H1 (cell line): ENCODE results near the gene DOCK3. TPM values are rescaled to one million over a fixed set of nuclear protein-coding genes. Genes with fewer than 3 reads are reported as not detected.

Experiments
- CTCF ChIA-PET: fragments of 300-600 bp; sonication (Branson Sonifier 250); formaldehyde crosslinking; loops from one replicate; lab custom pipeline; 2021; ENCODE audit not compliant: partially characterized antibody; lab: Charles Lee
- POLR2A ChIA-PET: fragments of 300-600 bp; sonication (Branson Sonifier 250); formaldehyde crosslinking; loops from one replicate; lab custom pipeline; 2021; ENCODE audit warnings: inconsistent platforms; ENCODE audit not compliant: partially characterized antibody; lab: Charles Lee
- DNase-seq, 2 experiments: peaks; one replicate each; pipeline versions ENCODE4 v3.0.0 to v3.0.0-alpha.2; 2010 to 2022; ENCODE audit warnings: low spot score in 2 of 2, low read depth in 1 of 2, mixed read lengths in 1 of 2
- FAIRE-seq: peaks from 2 replicates; lab custom pipeline; 2011; peaks lifted over from hg19 to GRCh38; lab: Jason Lieb, UNC
- H2AFZ ChIP-seq: 2 replicates; pipeline ENCODE4 v1.8.1; 2012; ENCODE audit warnings: low read length, inconsistent platforms
- H2AK5ac ChIP-seq: 2 replicates; pipeline ENCODE4 v1.6.1; 2013; ENCODE audit warnings: low read depth, low read length
- H2BK120ac ChIP-seq: replicated peaks from 2 replicates; pipeline ENCODE3; 2013; ENCODE audit warnings: low read depth, low read length, inconsistent platforms
- H2BK12ac ChIP-seq: 2 replicates; pipeline ENCODE4 v1.6.1; 2013; ENCODE audit warnings: low read depth, low read length
- H2BK15ac ChIP-seq: 2 replicates; pipeline ENCODE4 v1.6.1; 2013; ENCODE audit warnings: low read length
- H2BK20ac ChIP-seq: 2 replicates; pipeline ENCODE4 v1.6.1; 2013; ENCODE audit warnings: low read length
- H2BK5ac ChIP-seq: 2 replicates; pipeline ENCODE4 v1.6.1; 2013; ENCODE audit warnings: low read depth, low read length
- H3K14ac ChIP-seq: 2 replicates; pipeline ENCODE4 v1.6.1; 2013; ENCODE audit warnings: inconsistent platforms; ENCODE audit not compliant: insufficient read length
- H3K18ac ChIP-seq: 2 replicates; pipeline ENCODE4 v1.6.1; 2013; ENCODE audit warnings: low read length; ENCODE audit errors: extremely low read depth
- H3K23ac ChIP-seq: 2 replicates; pipeline ENCODE4 v1.6.1; 2013; ENCODE audit warnings: inconsistent platforms; ENCODE audit not compliant: insufficient read length
- H3K23me2 ChIP-seq: 2 replicates; pipeline ENCODE4 v1.6.1; 2013; ENCODE audit warnings: low read depth, low read length
- H3K27ac ChIP-seq: 2 replicates; pipeline ENCODE4 v1.6.1; 2011; ENCODE audit warnings: low read depth, low read length, inconsistent platforms
- H3K27me3 ChIP-seq, 4 experiments: replicated peaks in 1 of 4; 1 replicate in 1 of 4; 2 replicates in 3 of 4; pipeline versions ENCODE4 v1.6.1 to v1.8.1; 2011 to 2013; ENCODE audit warnings: low read length in 3 of 4, mild to moderate bottlenecking in 3 of 4, inconsistent platforms in 2 of 4, mixed read lengths in 2 of 4, moderate library complexity in 1 of 4; ENCODE audit not compliant: control insufficient read depth in 3 of 4, insufficient read depth in 3 of 4; ENCODE audit errors: extremely low read depth in 1 of 4
- H3K36me3 ChIP-seq, 4 experiments: 2 replicates each; pipeline versions ENCODE4 v1.6.1 to v1.8.1; 2011 to 2013; ENCODE audit warnings: mild to moderate bottlenecking in 4 of 4, low read length in 3 of 4, moderate library complexity in 2 of 4, control low read depth in 1 of 4, inconsistent platforms in 1 of 4; ENCODE audit not compliant: insufficient read depth in 4 of 4, control insufficient read depth in 2 of 4
- H3K4ac ChIP-seq: replicated peaks from 2 replicates; pipeline ENCODE3; 2013; ENCODE audit warnings: low read length, low read depth, mixed read lengths, inconsistent platforms; ENCODE audit not compliant: insufficient read length
- H3K4me1 ChIP-seq, 4 experiments: replicated peaks in 1 of 4; 1 replicate in 1 of 4; 2 replicates in 3 of 4; pipeline versions ENCODE4 v1.6.1 to v1.8.1; 2011 to 2013; ENCODE audit warnings: low read length in 3 of 4, inconsistent platforms in 2 of 4, mixed read lengths in 1 of 4; ENCODE audit not compliant: insufficient read depth in 4 of 4, control insufficient read depth in 3 of 4
- H3K4me2 ChIP-seq, 2 experiments: 2 replicates each; pipeline versions ENCODE4 v1.6.1 to v1.8.1; 2011 to 2013; ENCODE audit warnings: low read depth in 2 of 2, low read length in 2 of 2, control low read depth in 1 of 2, inconsistent platforms in 1 of 2, mild to moderate bottlenecking in 1 of 2; ENCODE audit not compliant: insufficient read depth in 1 of 2
- H3K4me3 ChIP-seq, 4 experiments: fragments of 200-600, 300-600 bp in 1 of 4; sonication (generic), shearing (Covaris generic), sonication (Bioruptor Twin) in 1 of 4; 2 replicates each; pipeline versions ENCODE4 v1.5.1 to v1.8.1; 2011 to 2016; ENCODE audit warnings: low read length in 4 of 4, low read depth in 3 of 4, control low read depth in 2 of 4, inconsistent platforms in 2 of 4, mild to moderate bottlenecking in 2 of 4, mixed read lengths in 1 of 4, moderate library complexity in 1 of 4; ENCODE audit not compliant: insufficient read depth in 2 of 4; ENCODE audit errors: extremely low read depth in 1 of 4
- H3K56ac ChIP-seq: replicated peaks from 2 replicates; pipeline ENCODE3; 2013; ENCODE audit warnings: low read depth, mild to moderate bottlenecking, mixed read lengths, low read length, inconsistent platforms; ENCODE audit not compliant: insufficient read length
- H3K79me1 ChIP-seq: 2 replicates; pipeline ENCODE4 v1.6.1; 2013; ENCODE audit warnings: low read depth, low read length, control low read depth
- H3K79me2 ChIP-seq, 2 experiments: 2 replicates each; pipeline versions ENCODE4 v1.6.1 to v1.8.1; 2012 to 2013; ENCODE audit warnings: low read length in 2 of 2, mild to moderate bottlenecking in 2 of 2, inconsistent platforms in 1 of 2; ENCODE audit not compliant: insufficient read depth in 2 of 2, control insufficient read depth in 1 of 2
- H3K9ac ChIP-seq, 4 experiments: replicated peaks in 1 of 4; 1 replicate in 1 of 4; 2 replicates in 3 of 4; pipeline versions ENCODE4 v1.6.1 to v1.8.1; 2011 to 2013; ENCODE audit warnings: low read depth in 3 of 4, low read length in 3 of 4, control low read depth in 2 of 4, mild to moderate bottlenecking in 2 of 4, moderate library complexity in 2 of 4, inconsistent platforms in 1 of 4; ENCODE audit errors: extremely low read depth in 1 of 4
- H3K9me3 ChIP-seq, 2 experiments: 2 replicates each; pipeline versions ENCODE4 v1.6.1 to v1.8.1; 2012 to 2013; ENCODE audit warnings: mild to moderate bottlenecking in 2 of 2, moderate library complexity in 2 of 2, control low read depth in 1 of 2, inconsistent platforms in 1 of 2, low read depth in 1 of 2, low read length in 1 of 2, mixed read lengths in 1 of 2; ENCODE audit not compliant: insufficient read depth in 2 of 2
- H4K20me1 ChIP-seq, 2 experiments: replicated peaks in 1 of 2; 2 replicates each; pipeline versions ENCODE3 to v1.8.1; 2011 to 2013; ENCODE audit warnings: inconsistent platforms in 2 of 2, low read length in 2 of 2, mild to moderate bottlenecking in 1 of 2; ENCODE audit not compliant: insufficient read depth in 2 of 2, control insufficient read depth in 1 of 2
- H4K5ac ChIP-seq: 2 replicates; pipeline ENCODE4 v1.6.1; 2013; ENCODE audit warnings: low read length, low read depth, mixed read lengths, inconsistent platforms; ENCODE audit not compliant: insufficient read length
- H4K8ac ChIP-seq: 2 replicates; pipeline ENCODE4 v1.8.0; 2013; ENCODE audit warnings: mild to moderate bottlenecking, moderate library complexity, low read length, inconsistent platforms; ENCODE audit not compliant: insufficient read depth; ENCODE audit errors: extremely low read depth
- H4K91ac ChIP-seq: replicated peaks from 2 replicates; pipeline ENCODE3; 2013; ENCODE audit warnings: low read length, mixed read lengths, inconsistent platforms; ENCODE audit not compliant: insufficient read length
- ASH2L ChIP-seq: fragments of 200-600, 300-600 bp; sonication (generic); IDR thresholded peaks from one replicate; pipeline ENCODE4 v1.7.1; 2017; ENCODE audit warnings: low read length
- CBX5 ChIP-seq: fragments of 300-800, 300-1000 bp; sonication (generic); IDR thresholded peaks from 2 replicates; pipeline ENCODE4 v1.7.1; 2016; ENCODE audit warnings: antibody characterized with exemption, low read length, low read depth
- CEBPB ChIP-seq: IDR thresholded peaks from 2 replicates; pipeline ENCODE4 v1.6.1; 2012; ENCODE audit warnings: low read depth, low read length
- CREB1 ChIP-seq: IDR thresholded peaks from 2 replicates; pipeline ENCODE4 v1.6.1; 2012; ENCODE audit warnings: inconsistent platforms
- CTBP2 ChIP-seq: IDR thresholded peaks from 2 replicates; pipeline ENCODE4 v1.7.0; 2011; ENCODE audit warnings: borderline replicate concordance, mild to moderate bottlenecking, moderate library complexity, mixed read lengths, low read length; ENCODE audit not compliant: insufficient read depth, insufficient read length
- JUN ChIP-seq: IDR thresholded peaks from 2 replicates; pipeline ENCODE4 v1.6.1; 2011; ENCODE audit warnings: low read depth, mild to moderate bottlenecking, improper control_type of control experiment, low read length
- NRF1 ChIP-seq: IDR thresholded peaks from 2 replicates; pipeline ENCODE4 v1.6.1; 2011; ENCODE audit warnings: mild to moderate bottlenecking, low read depth, low read length, improper control_type of control experiment
- PHF8 ChIP-seq: fragments of 200-600 bp; sonication (generic); conservative IDR thresholded peaks from 2 replicates; pipeline ENCODE4 v1.7.1; 2012; ENCODE audit warnings: low read depth, mild to moderate bottlenecking, inconsistent platforms, low read length, moderate library complexity
- RFX5 ChIP-seq: IDR thresholded peaks from 2 replicates; pipeline ENCODE4 v1.6.1; 2011; ENCODE audit warnings: low read depth, low read length, improper control_type of control experiment, borderline replicate concordance
- SP2 ChIP-seq: IDR thresholded peaks from 2 replicates; pipeline ENCODE4 v1.6.1; 2012; ENCODE audit warnings: mild to moderate bottlenecking, low read length, inconsistent platforms
- SRF ChIP-seq: IDR thresholded peaks from 2 replicates; pipeline ENCODE4 v1.6.1; 2011; ENCODE audit warnings: mild to moderate bottlenecking, low read depth, low read length, moderate library complexity
- TBP ChIP-seq: IDR thresholded peaks from 2 replicates; pipeline ENCODE4 v1.6.1; 2011; ENCODE audit warnings: low read depth, low read length, improper control_type of control experiment
- WGBS, 2 experiments: shearing (Covaris generic) in 1 of 2; methylation state at CpG; one replicate each; pipeline versions ENCODE4 v1.1.6 to v1.1.7; 2013 to 2015; ENCODE audit warnings: low lambda C conversion rate in 2 of 2, mixed read lengths in 2 of 2, inconsistent platforms in 1 of 2, low coverage in 1 of 2, missing lambda C conversion rate in 1 of 2; ENCODE audit not compliant: insufficient replicate concordance in 2 of 2, insufficient coverage in 1 of 2, insufficient read length in 1 of 2; ENCODE audit errors: extremely low coverage in 1 of 2, missing lambda C conversion rate in 1 of 2; 5-methylcytosine and 5-hydroxymethylcytosine counted together
- polyA plus RNA-seq, 7 experiments: library from polyadenylated mRNA; depleted of rRNA in 3 of 7; stranded (reverse) in 5 of 7; unstranded in 2 of 7; fragments of >200 nt in 5 of 7; fragments of 200-250 nt in 2 of 7; gene quantifications; 1 replicate in 5 of 7; 2 replicates in 1 of 7; 4 replicates in 1 of 7; pipeline versions ENCODE4 v1.2.1 to v1.2.3, GENCODE V29; 2011 to 2013; ENCODE audit warnings: missing spikeins in 2 of 7, mixed read lengths in 2 of 7
- total RNA-seq: library from RNA; stranded (reverse); fragmentation: NEBNext Ultra II Directional; extraction: Animal tissue kit (Norgen Biotek cat#: 25700); gene quantifications from 2 replicates; pipeline ENCODE4 v1.2.1, GENCODE V29; 2021
- TF ChIP-seq, protein P1 (sequence below): IDR thresholded peaks from 2 replicates; pipeline ENCODE4 v1.6.1; 2012; ENCODE audit warnings: low read length, inconsistent platforms

DOCK3 gene
- total and polyA plus RNA-seq, 2 of the 8 experiments (the other 6 are each of a cell fraction or from before 2014, with no cell fraction given): 2.7 to 5.0 TPM

DNA sequence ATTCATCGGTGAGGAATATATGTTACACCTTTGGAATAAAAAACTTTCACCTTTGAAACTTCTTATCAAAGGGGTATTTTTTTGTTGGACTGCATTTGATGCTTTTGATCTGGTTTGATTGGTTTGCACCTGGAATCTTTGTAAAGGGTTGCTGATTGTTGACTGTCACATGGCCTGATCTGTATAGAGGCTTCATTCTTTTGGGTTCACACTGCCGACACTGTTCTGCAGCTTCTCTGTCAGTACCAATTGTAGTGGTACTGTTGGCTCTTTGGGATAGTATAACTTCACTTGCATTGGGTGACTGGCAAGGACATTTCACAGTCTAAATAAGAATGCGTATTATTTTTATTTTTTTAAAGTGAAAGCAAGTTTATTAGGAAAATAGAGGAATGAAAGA is 155.7 kb downstream of the DOCK3 start:
- FAIRE-seq: no peak
- POLR2A ChIA-PET: no interaction called here
- 81% methylated on average over 3 of the region's 3 CpGs; no CpG with 5 or more reads in 1 of the 2 experiments for WGBS, 2 experiments
- no peak for TF ChIP-seq RFX5
- TF ChIP-seq TBP: no peak
- TF ChIP-seq CTBP2: no peak
- TF ChIP-seq CREB1: no peak
- TF ChIP-seq SP2: no peak
- TF ChIP-seq CBX5: no peak
- no peak for TF ChIP-seq JUN
- no peak for TF ChIP-seq CEBPB
- TF ChIP-seq NRF1: no peak
- TF ChIP-seq ASH2L: no peak
- no peak for TF ChIP-seq PHF8
- TF ChIP-seq SRF: no peak
- TF ChIP-seq, protein P1, sequence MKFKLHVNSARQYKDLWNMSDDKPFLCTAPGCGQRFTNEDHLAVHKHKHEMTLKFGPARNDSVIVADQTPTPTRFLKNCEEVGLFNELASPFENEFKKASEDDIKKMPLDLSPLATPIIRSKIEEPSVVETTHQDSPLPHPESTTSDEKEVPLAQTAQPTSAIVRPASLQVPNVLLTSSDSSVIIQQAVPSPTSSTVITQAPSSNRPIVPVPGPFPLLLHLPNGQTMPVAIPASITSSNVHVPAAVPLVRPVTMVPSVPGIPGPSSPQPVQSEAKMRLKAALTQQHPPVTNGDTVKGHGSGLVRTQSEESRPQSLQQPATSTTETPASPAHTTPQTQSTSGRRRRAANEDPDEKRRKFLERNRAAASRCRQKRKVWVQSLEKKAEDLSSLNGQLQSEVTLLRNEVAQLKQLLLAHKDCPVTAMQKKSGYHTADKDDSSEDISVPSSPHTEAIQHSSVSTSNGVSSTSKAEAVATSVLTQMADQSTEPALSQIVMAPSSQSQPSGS: no peak

More for the DNA sequence above, 155.7 kb downstream of the DOCK3 start:
- Histone ChIP-seq H3K14ac (no peak overlapping the region), H3K79me2 (no peaks in the 10 kb centered on the region), H3K18ac (no peak overlapping the region), H3K36me3 (peaks cover 0 to 2% (median 0%) of the 10 kb centered on the region in 4 experiments; a peak in 2 of 8 replicates), H3K27ac (no peak overlapping the region), H2BK120ac (no peak overlapping the region), H3K56ac (no peak overlapping the region), H4K91ac (no peak overlapping the region), H3K9ac (no peak overlapping the region), H4K8ac (no peak overlapping the region), H3K4me1 (peaks cover 0 to 4% (median 3%) of the 10 kb centered on the region in 4 experiments; a peak in 4 of 7 replicates), H4K20me1 (no peaks in the 10 kb centered on the region), H3K4ac (no peak overlapping the region), H2BK5ac (no peak overlapping the region), H2AFZ (no peak overlapping the region), H2BK15ac (no peak overlapping the region), H2BK12ac (no peak overlapping the region; the same call in 1 of the 2 replicates), H3K23me2 (no peaks in the 10 kb centered on the region), H2BK20ac (no peak overlapping the region), H2AK5ac (no peak overlapping the region), H3K23ac (no peak overlapping the region), H3K27me3 (no peaks in the 10 kb centered on the region), H3K79me1 (no peaks in the 10 kb centered on the region), H3K9me3 (peaks cover 4 to 9% of the 10 kb centered on the region in 2 experiments; a peak in 3 of 4 replicates), H4K5ac (no peak overlapping the region), H3K4me2 (no peak overlapping the region), H3K4me3 (no peak overlapping the region)
- CTCF ChIA-PET: no interaction called here
- DNase-seq: no peak
